ENCODE data around the gene ELAVL4. TPM values are rescaled to one million over a fixed set of nuclear protein-coding genes. Genes with fewer than 3 reads are reported as not detected.

Gene ELAVL4
- total and polyA plus RNA-seq, 2 donors (not counting 3 experiments of a cell fraction or from before 2014, with no cell fraction given) = not detected

GRCh38 chr1:50140182-50140447 is 31.4 kb downstream of the ELAVL4 start:
- no peak for TF ChIP-seq POLR2AphosphoS5 (IDR thresholded peaks at IDR 0.05; ENCODE audit: insufficient read depth, low read depth, low read length)
- TF ChIP-seq GATA2 (IDR thresholded peaks at IDR 0.05; ENCODE audit: insufficient read depth, insufficient read length, low read depth, low read length) = no peak
- no peak for TF ChIP-seq FOS (IDR thresholded peaks at IDR 0.05; ENCODE audit: borderline replicate concordance, insufficient read depth, low read length)
- no peak for TF ChIP-seq MAX (IDR thresholded peaks at IDR 0.05; ENCODE audit: insufficient read depth, insufficient read length)
- TF ChIP-seq MYC (IDR thresholded peaks at IDR 0.05; ENCODE audit: low read depth, low read length) = no peak
- Histone ChIP-seq H3K79me2 (ENCODE audit: control insufficient read depth, insufficient read depth, low read length) (no peaks in the 10 kb centered on the region), H3K27ac (ENCODE audit: insufficient read depth, low read depth, low read length) (no peak overlapping the region), H3K9me1 (replicated peaks; ENCODE audit: control insufficient read depth, extremely low read depth, insufficient read depth, low read length) (no peaks in the 10 kb centered on the region), H4K20me1 (replicated peaks; ENCODE audit: control insufficient read depth, extremely low read depth, insufficient read depth, low read length) (no peaks in the 10 kb centered on the region), H3K27me3 (ENCODE audit: control insufficient read depth in 2 of 2, insufficient read depth in 2 of 2, low read length in 2 of 2) (no peaks in the 10 kb centered on the region), H3K4me1 (ENCODE audit: control insufficient read depth, extremely low read depth, insufficient read depth, low read length) (no peaks in the 10 kb centered on the region), H3K4me2 (ENCODE audit: insufficient read depth, low read length) (no peak overlapping the region), H2AFZ (ENCODE audit: low read depth, low read length) (no peak overlapping the region), H3K9me3 (replicated peaks; ENCODE audit: control insufficient read depth, insufficient read depth, low read length) (no peaks in the 10 kb centered on the region), H3K9ac (replicated peaks; ENCODE audit: extremely low read depth, insufficient read depth, low read length) (no peak overlapping the region), H3K36me3 (ENCODE audit: control insufficient read depth in 2 of 2, extremely low read depth in 1 of 2, insufficient read depth in 2 of 2, low read length in 2 of 2) (no peaks in the 10 kb centered on the region), H3K4me3 (replicated peaks in 1 of 3; ENCODE audit: insufficient read depth in 1 of 3, low read depth in 1 of 3, low read length in 3 of 3) (no peak overlapping the region)
- CTCF ChIA-PET = no interaction called here
- BruUV-seq (replicated peaks) = no TSS peak
- dilution Hi-C loops (cut with MboI; ENCODE audit: extremely low pct_ligation_motif_present, low sequenced_read_pairs) = no loop called here
- intact Hi-C loops (cut with micrococcal nuclease) = no loop called here
- POLR2A ChIA-PET = no interaction called here
- DNase-seq (ENCODE audit: low read depth, low spot score) (no peak), FAIRE-seq (no peak)

- H3K79me2 ChIP-seq (ENCODE audit: control insufficient read depth, insufficient read depth, low read length) = no peaks in the 10 kb centered on the region
- no peaks in the 10 kb centered on the region for H3K9me3 ChIP-seq (replicated peaks; ENCODE audit: control insufficient read depth, insufficient read depth, low read length)
- ChIA-PET POLR2A (no interaction called here), CTCF (no interaction called here)
- no peak overlapping the region for H3K27ac ChIP-seq (ENCODE audit: insufficient read depth, low read depth, low read length)
- no peaks in the 10 kb centered on the region for H3K9me1 ChIP-seq (replicated peaks; ENCODE audit: control insufficient read depth, extremely low read depth, insufficient read depth, low read length)
- intact Hi-C loops (cut with micrococcal nuclease) = no loop called here
- BruUV-seq (replicated peaks) = no TSS peak
- no peak overlapping the region for H3K9ac ChIP-seq (replicated peaks; ENCODE audit: extremely low read depth, insufficient read depth, low read length)
- FAIRE-seq (no peak), DNase-seq (ENCODE audit: low read depth, low spot score) (no peak)
- TF ChIP-seq EZH2 (IDR thresholded peaks at IDR 0.05; ENCODE audit: borderline replicate concordance, low read depth, low read length, severe bottlenecking) (no peak), MYC (IDR thresholded peaks at IDR 0.05; ENCODE audit: low read depth, low read length) (no peak), FOS (IDR thresholded peaks at IDR 0.05; ENCODE audit: borderline replicate concordance, insufficient read depth, low read length) (no peak)
- H2AFZ ChIP-seq (ENCODE audit: low read depth, low read length) = no peak overlapping the region
- dilution Hi-C loops (cut with MboI; ENCODE audit: extremely low pct_ligation_motif_present, low sequenced_read_pairs) = no loop called here
- no peaks in the 10 kb centered on the region for H4K20me1 ChIP-seq (replicated peaks; ENCODE audit: control insufficient read depth, extremely low read depth, insufficient read depth, low read length)
- no peak overlapping the region for H3K4me2 ChIP-seq (ENCODE audit: insufficient read depth, low read length)
- H3K4me1 ChIP-seq (ENCODE audit: control insufficient read depth, extremely low read depth, insufficient read depth, low read length) = no peaks in the 10 kb centered on the region
- no peak overlapping the region for H3K4me3 ChIP-seq (replicated peaks in 1 of 3; ENCODE audit: insufficient read depth in 1 of 3, low read depth in 1 of 3, low read length in 3 of 3)
- H3K36me3 ChIP-seq (ENCODE audit: control insufficient read depth in 2 of 2, extremely low read depth in 1 of 2, insufficient read depth in 2 of 2, low read length in 2 of 2) = no peaks in the 10 kb centered on the region
- H3K27me3 ChIP-seq (ENCODE audit: control insufficient read depth in 2 of 2, insufficient read depth in 2 of 2, low read length in 2 of 2) = no peaks in the 10 kb centered on the region
Observed at GRCh38 chr1:50147191-50147850, 38.6 kb downstream of the ELAVL4 start.
